Vagina (tissue), 2 donors: ENCODE measurements around the gene LPP. TPM values are rescaled to one million over a fixed set of nuclear protein-coding genes. Genes with fewer than 3 reads are reported as not detected.

Experiments
- DNase-seq, 2 donors: peaks; one replicate each; pipeline ENCODE4 v3.0.0-alpha.2; 2017; ENCODE audit errors: extremely low spot score in 2 of 2
- H3K27ac ChIP-seq: fragments of 200-600 bp; sonication (generic); one replicate; pipeline ENCODE4 v1.5.1; 2019
- H3K27me3 ChIP-seq: fragments of 200-600 bp; sonication (generic); one replicate; pipeline ENCODE4 v1.5.1; 2019
- H3K36me3 ChIP-seq, 2 donors: fragments of 200-600 bp; sonication (generic); one replicate each; pipeline ENCODE4 v1.5.1; 2017 to 2019
- H3K4me1 ChIP-seq: fragments of 200-600 bp; sonication (generic); one replicate; pipeline ENCODE4 v1.5.1; 2019
- H3K4me3 ChIP-seq, 2 donors: fragments of 200-600 bp; sonication (generic); 1 replicate in 1 of 2; 2 replicates in 1 of 2; pipeline ENCODE4 v1.5.1; 2016 to 2019
- H3K9me3 ChIP-seq: fragments of 200-600 bp; sonication (generic); one replicate; pipeline ENCODE4 v1.5.1; 2019
- POLR2A ChIP-seq, 2 donors: fragments of 450-650 bp; IDR thresholded peaks; one replicate each; pipeline ENCODE4 v1.6.1; 2017; ENCODE audit warnings: antibody characterized with exemption in 2 of 2, mild to moderate bottlenecking in 2 of 2, moderate library complexity in 2 of 2
- POLR2AphosphoS5 ChIP-seq, 2 donors: sonication (generic); formaldehyde crosslinking; IDR thresholded peaks; one replicate each; pipeline ENCODE4 v1.9.0; 2017; ENCODE audit warnings: antibody characterized with exemption in 2 of 2, mild to moderate bottlenecking in 2 of 2, low read depth in 1 of 2; ENCODE audit not compliant: insufficient read depth in 1 of 2
- intact Hi-C: fragments of 100-400 bp; cut with DNase I; formaldehyde crosslinking; loops from one replicate; pipeline ENCODE4 v1.15.1; 2023
- total RNA-seq: library from RNA; depleted of rRNA; stranded (reverse); fragments of >200 nt; gene quantifications from one replicate; pipeline ENCODE4 v1.2.3, GENCODE V29; 2016
- TF ChIP-seq, protein P1 (sequence below), 3 experiments: fragments of 450-650 bp in 2 of 3; fragments of 200-600 bp in 1 of 3; sonication (generic) in 1 of 3; IDR thresholded peaks; one replicate each; pipeline ENCODE4 v1.5.1; 2017 to 2019; ENCODE audit warnings: antibody characterized with exemption in 3 of 3, mild to moderate bottlenecking in 2 of 3, moderate library complexity in 2 of 3

Gene LPP
- total RNA-seq, 1 donor from 2014 or later: 248 TPM

DNA sequence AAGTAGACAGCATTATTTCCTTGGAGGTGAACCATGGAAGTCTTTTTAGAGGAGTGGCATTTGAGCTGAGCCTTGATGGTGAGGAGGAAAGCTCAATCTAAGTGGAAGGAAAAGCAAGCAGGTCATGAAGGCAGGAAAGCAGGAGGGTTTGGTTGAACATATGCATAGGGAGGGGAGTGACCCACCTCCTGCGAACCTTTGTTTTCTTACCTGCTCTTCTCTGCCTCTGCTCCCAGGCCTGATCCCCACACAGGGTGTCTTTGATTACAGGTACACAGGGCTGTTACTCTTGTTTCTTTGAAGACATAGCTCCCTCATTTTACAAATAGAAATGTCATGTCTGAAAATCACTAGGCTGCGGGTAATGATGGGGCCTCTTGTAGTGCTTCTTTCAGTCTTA lies 769.7 kb downstream of the LPP start:
- Histone ChIP-seq H3K4me1 (no peaks in the 10 kb centered on the region), H3K27ac (no peak overlapping the region), H3K36me3 (no peaks in the 10 kb centered on the region), H3K9me3 (no peaks in the 10 kb centered on the region), H3K27me3 (no peaks in the 10 kb centered on the region), H3K4me3 (no peak overlapping the region)
- no peak for TF ChIP-seq POLR2A (IDR thresholded peaks at IDR 0.05)
- TF ChIP-seq, protein P1, sequence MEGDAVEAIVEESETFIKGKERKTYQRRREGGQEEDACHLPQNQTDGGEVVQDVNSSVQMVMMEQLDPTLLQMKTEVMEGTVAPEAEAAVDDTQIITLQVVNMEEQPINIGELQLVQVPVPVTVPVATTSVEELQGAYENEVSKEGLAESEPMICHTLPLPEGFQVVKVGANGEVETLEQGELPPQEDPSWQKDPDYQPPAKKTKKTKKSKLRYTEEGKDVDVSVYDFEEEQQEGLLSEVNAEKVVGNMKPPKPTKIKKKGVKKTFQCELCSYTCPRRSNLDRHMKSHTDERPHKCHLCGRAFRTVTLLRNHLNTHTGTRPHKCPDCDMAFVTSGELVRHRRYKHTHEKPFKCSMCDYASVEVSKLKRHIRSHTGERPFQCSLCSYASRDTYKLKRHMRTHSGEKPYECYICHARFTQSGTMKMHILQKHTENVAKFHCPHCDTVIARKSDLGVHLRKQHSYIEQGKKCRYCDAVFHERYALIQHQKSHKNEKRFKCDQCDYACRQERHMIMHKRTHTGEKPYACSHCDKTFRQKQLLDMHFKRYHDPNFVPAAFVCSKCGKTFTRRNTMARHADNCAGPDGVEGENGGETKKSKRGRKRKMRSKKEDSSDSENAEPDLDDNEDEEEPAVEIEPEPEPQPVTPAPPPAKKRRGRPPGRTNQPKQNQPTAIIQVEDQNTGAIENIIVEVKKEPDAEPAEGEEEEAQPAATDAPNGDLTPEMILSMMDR (IDR thresholded peaks at IDR 0.05): no peak
- no peak for TF ChIP-seq POLR2AphosphoS5 (IDR thresholded peaks at IDR 0.05; ENCODE audit: insufficient read depth in 1 of 2, low read depth in 1 of 2)
- intact Hi-C loops: no loop called here
- no peak for DNase-seq

DNA sequence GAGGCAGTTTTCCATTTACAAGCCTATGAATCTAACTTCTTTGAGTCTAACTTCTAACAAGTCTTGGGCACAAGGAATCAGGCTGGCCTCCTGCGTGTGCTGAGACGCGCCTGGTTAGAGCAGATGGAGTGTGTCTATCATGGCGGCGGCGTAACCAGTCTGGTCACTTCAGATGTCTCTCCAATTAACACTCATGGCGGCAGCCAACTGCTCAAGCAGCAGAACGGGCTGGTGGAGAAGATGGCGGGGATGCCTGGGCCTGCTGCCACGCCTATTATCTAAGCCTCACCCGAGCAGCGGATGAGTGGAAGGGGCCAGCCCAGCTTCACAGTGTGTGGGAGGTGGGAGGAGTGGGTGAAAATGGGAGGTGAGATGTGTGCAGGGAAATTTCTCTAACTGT lies 771.4 kb downstream of the LPP start:
- Histone ChIP-seq H3K27me3 (no peaks in the 10 kb centered on the region), H3K36me3 (no peaks in the 10 kb centered on the region), H3K27ac (no peak overlapping the region), H3K4me1 (no peaks in the 10 kb centered on the region), H3K9me3 (no peaks in the 10 kb centered on the region), H3K4me3 (no peak overlapping the region)
- TF ChIP-seq, protein P1 (IDR thresholded peaks at IDR 0.05): no peak
- TF ChIP-seq POLR2A (IDR thresholded peaks at IDR 0.05) (no peak), POLR2AphosphoS5 (IDR thresholded peaks at IDR 0.05; ENCODE audit: insufficient read depth in 1 of 2, low read depth in 1 of 2) (no peak)
- intact Hi-C loops: no loop called here
- DNase-seq: no peak

DNA sequence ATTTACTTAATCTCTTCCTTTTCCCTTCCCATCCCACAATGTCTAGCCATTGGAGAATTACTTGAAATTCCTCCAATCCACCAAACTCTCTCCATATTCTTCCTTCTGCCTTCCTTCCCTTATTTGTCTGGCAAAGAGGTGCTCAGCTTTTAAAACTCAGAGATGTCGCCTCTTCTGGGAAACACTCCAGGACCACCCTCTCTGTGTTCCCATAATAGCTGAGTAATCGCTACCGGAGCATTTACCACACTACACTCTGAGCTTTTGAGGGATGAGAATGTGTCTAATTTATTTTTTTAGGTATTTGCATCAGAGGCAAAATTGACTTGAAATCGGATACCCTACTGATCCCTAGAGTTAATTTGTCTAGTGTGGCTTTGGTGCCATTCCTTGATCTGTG lies 772.2 kb downstream of the LPP start:
- DNase-seq: no peak
- no peaks in the 10 kb centered on the region for H3K27me3 ChIP-seq
- H3K36me3 ChIP-seq: no peaks in the 10 kb centered on the region
- no peak for TF ChIP-seq POLR2AphosphoS5 (IDR thresholded peaks at IDR 0.05; ENCODE audit: insufficient read depth in 1 of 2, low read depth in 1 of 2)
- TF ChIP-seq POLR2A (IDR thresholded peaks at IDR 0.05): no peak
- TF ChIP-seq, protein P1 (IDR thresholded peaks at IDR 0.05): no peak
- no peak overlapping the region for H3K27ac ChIP-seq
- H3K9me3 ChIP-seq: no peaks in the 10 kb centered on the region
- no peak overlapping the region for H3K4me3 ChIP-seq
- intact Hi-C loops: no loop called here
- no peaks in the 10 kb centered on the region for H3K4me1 ChIP-seq

DNA sequence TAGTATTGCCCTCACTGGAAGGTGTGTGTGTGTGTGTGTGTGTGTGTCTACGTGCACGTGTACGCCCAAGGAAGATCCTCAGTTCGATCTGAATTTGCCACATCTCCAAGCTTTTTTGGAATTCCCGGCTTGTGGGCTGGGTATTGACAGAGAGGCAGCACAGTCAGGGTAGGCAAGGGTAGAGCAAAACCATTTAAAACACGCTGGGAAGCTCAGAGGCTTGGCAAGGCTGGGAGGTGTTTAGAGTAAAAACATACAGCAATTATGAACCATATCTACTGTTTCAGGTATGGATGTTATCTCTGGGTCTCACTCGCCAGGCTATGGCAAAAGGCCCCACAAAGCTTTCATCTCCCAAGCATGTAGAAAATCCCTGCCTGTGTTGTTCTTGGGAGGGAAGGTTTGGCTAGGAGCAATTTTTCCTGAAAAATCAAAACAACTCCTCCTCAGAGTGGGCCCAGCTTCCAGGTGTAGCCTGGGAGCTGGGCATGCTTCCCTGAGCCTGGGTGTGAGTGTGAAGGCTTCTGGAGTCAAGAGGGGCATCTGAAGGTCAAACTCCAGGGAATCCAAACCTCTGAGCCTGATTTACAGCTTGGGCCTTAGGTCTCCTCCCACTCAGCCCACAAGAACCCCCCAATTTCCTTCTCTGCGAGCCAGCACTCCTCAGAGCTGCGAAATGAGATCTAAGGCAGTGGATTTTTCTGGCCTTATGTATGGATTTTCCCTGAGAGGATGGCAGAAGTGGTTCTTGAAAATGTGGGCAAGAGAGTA lies 773.0 kb downstream of the LPP start:
- no peaks in the 10 kb centered on the region for H3K27me3 ChIP-seq
- no peaks in the 10 kb centered on the region for H3K9me3 ChIP-seq
- intact Hi-C loops: no loop called here
- H3K4me3 ChIP-seq: no peak overlapping the region
- H3K27ac ChIP-seq: no peak overlapping the region
- no peak for DNase-seq
- TF ChIP-seq POLR2A (IDR thresholded peaks at IDR 0.05): no peak
- no peak for TF ChIP-seq POLR2AphosphoS5 (IDR thresholded peaks at IDR 0.05; ENCODE audit: insufficient read depth in 1 of 2, low read depth in 1 of 2)
- TF ChIP-seq, protein P1 (IDR thresholded peaks at IDR 0.05): no peak
- H3K4me1 ChIP-seq: no peaks in the 10 kb centered on the region
- H3K36me3 ChIP-seq: no peaks in the 10 kb centered on the region

DNA sequence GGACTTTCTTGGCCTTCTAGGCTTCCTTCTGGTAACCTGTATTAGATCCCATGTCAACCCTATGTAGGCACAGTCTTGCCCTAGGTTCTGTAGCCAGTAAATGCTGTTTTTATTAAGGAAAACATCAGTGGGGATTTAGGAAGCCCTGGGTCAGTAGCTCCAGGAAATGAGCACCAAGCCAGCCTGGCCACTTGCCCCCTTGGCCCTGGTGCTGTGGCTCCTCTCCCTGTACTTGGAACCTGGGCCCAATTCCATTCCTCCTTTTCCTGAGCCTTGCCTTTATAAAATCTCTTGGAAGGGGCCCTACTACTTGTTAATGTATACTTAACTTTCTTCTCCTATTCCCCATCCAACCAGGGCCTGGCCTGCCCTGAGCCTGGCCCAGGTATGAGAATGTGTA lies 774.0 kb downstream of the LPP start:
- Histone ChIP-seq H3K4me3 (no peak overlapping the region), H3K27ac (no peak overlapping the region), H3K36me3 (no peaks in the 10 kb centered on the region), H3K4me1 (no peaks in the 10 kb centered on the region), H3K9me3 (no peaks in the 10 kb centered on the region), H3K27me3 (no peaks in the 10 kb centered on the region)
- TF ChIP-seq, protein P1 (IDR thresholded peaks at IDR 0.05): no peak
- TF ChIP-seq POLR2A (IDR thresholded peaks at IDR 0.05) (no peak), POLR2AphosphoS5 (IDR thresholded peaks at IDR 0.05; ENCODE audit: insufficient read depth in 1 of 2, low read depth in 1 of 2) (no peak)
- no peak for DNase-seq
- intact Hi-C loops: no loop called here
